Measurements from ENCODE around the gene NRROS. TPM values are rescaled to one million over a fixed set of nuclear protein-coding genes. Genes with fewer than 3 reads are reported as not detected.

The NRROS gene
- total RNA-seq, 1 donor from 2014 or later, result 22.6 TPM

DNA sequence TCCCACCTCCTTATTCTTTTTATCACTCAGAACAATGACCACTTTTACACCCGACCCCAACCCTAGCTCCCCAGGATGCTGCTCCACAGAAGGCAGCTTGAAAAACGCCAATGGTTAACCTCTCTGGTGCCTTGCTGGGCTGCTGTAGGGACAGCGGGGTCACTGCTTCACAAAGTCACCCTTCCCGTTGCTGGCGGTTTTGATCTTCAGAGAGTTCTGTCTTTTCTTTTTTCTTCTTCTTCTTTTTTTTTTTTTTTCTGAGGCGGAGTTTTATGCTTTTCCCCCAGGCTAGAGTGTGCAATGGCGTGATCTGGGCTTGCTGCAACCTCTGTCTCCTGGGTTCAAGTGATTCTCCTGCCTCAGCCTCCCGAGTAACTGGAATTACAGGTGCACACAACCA lies 51.9 kb downstream of the NRROS start:
- TF ChIP-seq, protein P1, sequence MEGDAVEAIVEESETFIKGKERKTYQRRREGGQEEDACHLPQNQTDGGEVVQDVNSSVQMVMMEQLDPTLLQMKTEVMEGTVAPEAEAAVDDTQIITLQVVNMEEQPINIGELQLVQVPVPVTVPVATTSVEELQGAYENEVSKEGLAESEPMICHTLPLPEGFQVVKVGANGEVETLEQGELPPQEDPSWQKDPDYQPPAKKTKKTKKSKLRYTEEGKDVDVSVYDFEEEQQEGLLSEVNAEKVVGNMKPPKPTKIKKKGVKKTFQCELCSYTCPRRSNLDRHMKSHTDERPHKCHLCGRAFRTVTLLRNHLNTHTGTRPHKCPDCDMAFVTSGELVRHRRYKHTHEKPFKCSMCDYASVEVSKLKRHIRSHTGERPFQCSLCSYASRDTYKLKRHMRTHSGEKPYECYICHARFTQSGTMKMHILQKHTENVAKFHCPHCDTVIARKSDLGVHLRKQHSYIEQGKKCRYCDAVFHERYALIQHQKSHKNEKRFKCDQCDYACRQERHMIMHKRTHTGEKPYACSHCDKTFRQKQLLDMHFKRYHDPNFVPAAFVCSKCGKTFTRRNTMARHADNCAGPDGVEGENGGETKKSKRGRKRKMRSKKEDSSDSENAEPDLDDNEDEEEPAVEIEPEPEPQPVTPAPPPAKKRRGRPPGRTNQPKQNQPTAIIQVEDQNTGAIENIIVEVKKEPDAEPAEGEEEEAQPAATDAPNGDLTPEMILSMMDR (IDR thresholded peaks at IDR 0.05), result no peak
- intact Hi-C loops (cut with DNase I), result no loop called here
- Histone ChIP-seq H3K4me1 (no peaks in the 10 kb centered on the region), H3K9me3 (no peaks in the 10 kb centered on the region), H3K27me3 (no peaks in the 10 kb centered on the region), H3K36me3 (no peaks in the 10 kb centered on the region), H3K4me3 (no peak overlapping the region), H3K27ac (no peak overlapping the region)
- DNase-seq (ENCODE audit: low spot score in 2 of 2), result no peak

DNA sequence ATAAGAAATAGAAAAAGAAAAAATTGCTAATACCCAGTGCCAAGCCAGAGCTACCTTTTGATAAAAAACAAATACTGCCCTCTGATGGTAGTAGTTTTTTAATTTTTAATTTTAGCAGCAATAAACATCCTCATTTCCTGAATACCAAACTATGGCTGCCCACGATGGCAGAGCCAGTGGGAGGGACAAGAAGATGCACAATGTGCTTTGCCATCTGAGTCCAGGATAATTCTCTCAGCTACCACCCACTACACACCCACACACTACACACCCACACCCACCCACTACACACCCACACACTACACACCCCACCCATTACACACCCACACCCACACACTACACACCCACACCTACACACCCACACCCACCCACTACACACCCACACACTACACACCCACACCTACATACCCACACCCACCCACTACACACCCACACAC lies 54.7 kb downstream of the NRROS start:
- H3K27ac ChIP-seq, result no peak overlapping the region
- no peaks in the 10 kb centered on the region for H3K36me3 ChIP-seq
- H3K4me3 ChIP-seq, result no peak overlapping the region
- no peak for DNase-seq (ENCODE audit: low spot score in 2 of 2)
- no peaks in the 10 kb centered on the region for H3K27me3 ChIP-seq
- TF ChIP-seq, protein P1 (IDR thresholded peaks at IDR 0.05), result no peak
- intact Hi-C loops (cut with DNase I), result no loop called here
- H3K9me3 ChIP-seq, result no peaks in the 10 kb centered on the region
- no peaks in the 10 kb centered on the region for H3K4me1 ChIP-seq

DNA sequence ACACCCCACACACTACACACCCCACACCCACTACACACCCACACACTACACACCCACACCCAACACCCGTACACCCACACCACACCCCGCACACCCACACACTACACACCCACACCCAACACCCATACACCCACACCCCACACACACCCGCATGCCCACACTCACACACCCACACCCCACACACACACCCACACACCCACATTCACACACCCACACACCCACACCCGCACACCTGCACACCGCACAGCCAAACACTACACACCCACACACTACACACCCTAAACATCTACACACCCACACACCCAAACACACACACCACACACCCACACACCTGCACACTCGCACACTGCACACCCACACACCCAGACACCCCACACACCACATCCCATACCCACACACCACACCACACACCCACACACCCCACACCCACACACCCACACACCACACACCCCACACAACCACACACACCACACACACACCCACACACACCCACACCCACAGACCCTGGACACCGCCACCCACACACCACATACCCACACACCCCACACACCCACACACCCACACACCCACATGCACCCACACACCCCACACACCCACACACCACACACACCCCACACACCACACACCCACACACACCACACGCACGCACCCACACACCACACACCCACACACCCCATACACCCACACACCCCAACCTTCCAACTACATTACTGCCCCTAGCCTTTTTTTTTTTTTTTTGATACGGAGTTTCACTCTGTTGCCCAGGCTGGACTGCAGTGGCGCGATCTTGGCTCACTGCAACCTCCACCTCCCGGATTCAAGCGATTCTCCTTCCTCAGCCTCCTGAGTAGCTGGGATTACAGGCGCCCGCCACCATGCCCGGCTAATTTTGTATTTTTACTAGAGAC lies 55.7 kb downstream of the NRROS start:
- TF ChIP-seq, protein P1 (IDR thresholded peaks at IDR 0.05), result no peak
- intact Hi-C loops (cut with DNase I), result no loop called here
- Histone ChIP-seq H3K27ac (no peak overlapping the region), H3K4me1 (no peaks in the 10 kb centered on the region), H3K9me3 (no peaks in the 10 kb centered on the region), H3K4me3 (no peak overlapping the region), H3K27me3 (no peaks in the 10 kb centered on the region), H3K36me3 (no peaks in the 10 kb centered on the region)
- DNase-seq (ENCODE audit: low spot score in 2 of 2), result no peak

DNA sequence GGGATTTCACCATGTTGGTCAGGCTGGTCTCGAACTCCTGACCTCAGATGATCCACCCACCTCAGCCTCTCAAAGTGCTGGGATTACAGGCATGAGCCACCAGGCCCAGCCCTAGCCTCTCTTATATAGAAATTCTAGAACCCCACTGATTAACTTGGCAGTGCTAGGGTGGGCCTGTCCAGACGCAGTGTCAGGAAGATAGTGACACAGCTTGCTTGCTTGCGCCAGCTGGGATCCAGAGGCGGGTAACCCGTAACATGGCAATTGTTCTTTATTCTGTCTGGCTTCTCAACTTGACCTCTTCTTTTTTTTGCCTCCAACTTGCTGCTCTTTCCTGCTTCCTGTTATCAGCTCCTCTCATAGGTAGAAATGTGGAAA lies 56.3 kb downstream of the NRROS start:
- H3K36me3 ChIP-seq, result no peaks in the 10 kb centered on the region
- DNase-seq (ENCODE audit: low spot score in 2 of 2), result no peak
- intact Hi-C loops (cut with DNase I), result no loop called here
- no peak overlapping the region for H3K4me3 ChIP-seq
- no peak overlapping the region for H3K27ac ChIP-seq
- no peaks in the 10 kb centered on the region for H3K4me1 ChIP-seq
- H3K27me3 ChIP-seq, result no peaks in the 10 kb centered on the region
- TF ChIP-seq, protein P1 (IDR thresholded peaks at IDR 0.05), result no peak
- no peaks in the 10 kb centered on the region for H3K9me3 ChIP-seq

DNA sequence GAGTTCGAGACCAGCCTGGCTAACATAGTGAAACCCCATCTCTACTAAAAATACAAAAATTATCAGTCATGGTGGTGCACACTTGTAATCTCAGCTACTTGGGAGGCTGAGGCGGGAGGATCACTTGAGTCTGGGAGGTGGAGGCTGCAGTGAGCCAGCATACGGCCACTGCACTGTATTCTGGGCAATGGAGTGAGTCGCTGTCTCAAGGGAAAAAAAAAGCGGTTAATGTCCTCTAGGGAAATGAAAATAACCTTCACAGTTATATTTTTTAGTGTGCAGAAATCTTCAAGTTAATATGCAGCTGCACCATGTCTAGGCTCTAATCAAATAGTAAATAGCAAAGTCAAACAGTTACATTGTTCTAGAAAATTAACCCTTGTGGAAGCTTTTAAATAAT lies 57.8 kb downstream of the NRROS start:
- H3K4me1 ChIP-seq, result no peaks in the 10 kb centered on the region
- intact Hi-C loops (cut with DNase I), result no loop called here
- H3K36me3 ChIP-seq, result no peaks in the 10 kb centered on the region
- no peak for DNase-seq (ENCODE audit: low spot score in 2 of 2)
- H3K9me3 ChIP-seq, result no peaks in the 10 kb centered on the region
- H3K27ac ChIP-seq, result no peak overlapping the region
- H3K4me3 ChIP-seq, result no peak overlapping the region
- TF ChIP-seq, protein P1 (IDR thresholded peaks at IDR 0.05), result no peak
- H3K27me3 ChIP-seq, result no peaks in the 10 kb centered on the region
